Measurements from ENCODE around the gene KCTD20. TPM values are rescaled to one million over a fixed set of nuclear protein-coding genes. Genes with fewer than 3 reads are reported as not detected.
"Not testable (repeated sequence)": the region's sequence is repeated elsewhere in the genome, so short reads cannot be mapped to it uniquely, and the experiment has no call there.

The KCTD20 gene
- total and polyA plus RNA-seq, 2 of the 13 experiments (the other 11 are each of a cell fraction or from before 2014, with no cell fraction given): 52.7 to 67.1 TPM

DNA sequence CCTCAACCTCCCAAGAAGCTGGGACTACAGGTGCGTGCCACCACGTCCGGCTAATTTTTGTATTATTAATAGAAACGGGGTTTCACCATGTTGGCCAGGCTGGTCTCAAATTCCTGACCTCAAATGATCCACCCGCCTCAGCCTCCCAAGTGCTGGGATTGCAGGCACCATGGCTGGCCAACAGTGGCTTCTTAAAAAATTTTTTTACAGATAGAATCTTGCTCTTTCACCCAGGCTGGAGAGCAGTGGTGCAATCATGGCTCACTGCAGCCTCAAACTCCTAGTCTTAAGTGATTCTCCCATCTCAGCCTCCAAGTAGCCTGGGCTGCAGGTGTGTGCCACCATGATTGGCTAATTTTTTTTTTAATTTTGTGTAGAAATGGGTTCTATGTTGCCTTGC lies 40.5 kb downstream of the KCTD20 start:
- H3K27me3 ChIP-seq (ENCODE audit: control insufficient read depth in 1 of 2, insufficient read depth in 2 of 2, low read length in 2 of 2); H3K9ac ChIP-seq (ENCODE audit: insufficient read depth, low read depth, low read length); DNase-seq (ENCODE audit: low spot score); H4K20me1 ChIP-seq (ENCODE audit: insufficient read depth, low read length); H3K79me2 ChIP-seq (ENCODE audit: insufficient read depth, low read length); in situ Hi-C loops (cut with HindIII; ENCODE audit: extremely low pct_ligation_motif_present, low pct_unique_long_range_greater_than_20kb); POLR2A ChIA-PET; ATAC-seq; H3K4me3 ChIP-seq (replicated peaks in 1 of 3; ENCODE audit: insufficient read depth in 1 of 3, low read depth in 2 of 3, low read length in 3 of 3); FAIRE-seq; H3K27ac ChIP-seq (ENCODE audit: extremely low read length, insufficient read depth, low read length); BruUV-seq (replicated peaks); H3K4me2 ChIP-seq (ENCODE audit: low read depth, low read length); H2AFZ ChIP-seq (ENCODE audit: low read length); H3K4me1 ChIP-seq (ENCODE audit: insufficient read depth, low read length); intact Hi-C loops (cut with micrococcal nuclease; ENCODE audit: unreplicated experiment); H3K9me3 ChIP-seq (ENCODE audit: low read length); CTCF ChIA-PET (ENCODE audit: low intra/inter-chr PET ratio, low total read pairs): not testable (repeated sequence)
- H3K36me3 ChIP-seq (replicated peaks in 1 of 2; ENCODE audit: control insufficient read depth in 1 of 2, insufficient read depth in 2 of 2, low read length in 2 of 2): peaks cover 13 to 55% of the 10 kb centered on the region in 2 experiments
- WGBS (ENCODE audit: low lambda C conversion rate): 94% methylated on average over 5 of the region's 5 CpGs

DNA sequence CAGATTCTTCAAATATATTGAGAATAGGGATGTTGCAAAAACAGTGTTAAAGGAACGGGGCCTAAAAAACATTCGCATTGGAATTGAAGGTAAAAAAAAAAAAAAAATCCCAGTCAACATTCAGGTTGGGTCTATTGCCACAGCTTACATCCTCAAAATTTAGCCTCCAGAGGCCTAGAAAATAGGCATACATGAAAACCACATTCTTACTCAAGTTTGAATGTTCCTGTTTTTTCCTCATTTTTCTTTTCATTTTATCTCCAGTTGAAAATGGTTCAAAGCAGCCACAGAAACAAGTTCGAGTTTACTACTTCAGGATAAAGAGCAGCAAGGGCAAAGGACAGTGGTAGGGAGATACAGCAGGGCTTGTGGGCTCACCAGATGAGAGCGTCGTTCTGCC lies 41.9 kb downstream of the KCTD20 start:
- CTCF ChIA-PET (ENCODE audit: low intra/inter-chr PET ratio, low total read pairs): no interaction called here
- ATAC-seq (no peak), FAIRE-seq (no peak), DNase-seq (ENCODE audit: low spot score) (no peak)
- Histone ChIP-seq H3K27me3 (ENCODE audit: control insufficient read depth in 1 of 2, insufficient read depth in 2 of 2, low read length in 2 of 2) (no peaks in the 10 kb centered on the region), H3K9me3 (ENCODE audit: low read length) (no peaks in the 10 kb centered on the region), H3K4me2 (ENCODE audit: low read depth, low read length) (no peak overlapping the region), H3K79me2 (ENCODE audit: insufficient read depth, low read length) (no peaks in the 10 kb centered on the region), H2AFZ (ENCODE audit: low read length) (no peak overlapping the region), H4K20me1 (ENCODE audit: insufficient read depth, low read length) (no peaks in the 10 kb centered on the region), H3K4me3 (replicated peaks in 1 of 3; ENCODE audit: insufficient read depth in 1 of 3, low read depth in 2 of 3, low read length in 3 of 3) (no peak overlapping the region), H3K4me1 (ENCODE audit: insufficient read depth, low read length) (no peaks in the 10 kb centered on the region), H3K36me3 (replicated peaks in 1 of 2; ENCODE audit: control insufficient read depth in 1 of 2, insufficient read depth in 2 of 2, low read length in 2 of 2) (peaks cover 13 to 43% of the 10 kb centered on the region in 2 experiments), H3K27ac (ENCODE audit: extremely low read length, insufficient read depth, low read length) (no peak overlapping the region), H3K9ac (ENCODE audit: insufficient read depth, low read depth, low read length) (no peak overlapping the region)
- TF ChIP-seq PCBP2 (optimal IDR thresholded peaks at IDR 0.05; ENCODE audit: low read depth, low read length, poor library complexity, severe bottlenecking): no peak
- no peak for TF ChIP-seq ZBTB7B (CRISPR knock-in tag; IDR thresholded peaks at IDR 0.05)
- TF ChIP-seq HMG20A (CRISPR knock-in tag; IDR thresholded peaks at IDR 0.05; ENCODE audit: borderline replicate concordance): no peak
- no peak for TF ChIP-seq KLF6 (CRISPR knock-in tag; IDR thresholded peaks at IDR 0.05)
- no peak for TF ChIP-seq ZBTB39 (CRISPR knock-in tag; IDR thresholded peaks at IDR 0.05)
- no peak for TF ChIP-seq NCOR1 (IDR thresholded peaks at IDR 0.05; ENCODE audit: borderline replicate concordance, low read length)
- in situ Hi-C loops (cut with HindIII; ENCODE audit: extremely low pct_ligation_motif_present, low pct_unique_long_range_greater_than_20kb) (no loop called here), intact Hi-C loops (cut with micrococcal nuclease; ENCODE audit: unreplicated experiment) (no loop called here)
- 95% methylated on average over 5 of the region's 5 CpGs for WGBS (ENCODE audit: low lambda C conversion rate)
- no TSS peak for BruUV-seq (replicated peaks)
- POLR2A ChIA-PET: no interaction called here

All from HepG2 (cell line).